ENCODE measurements around the gene CASTOR1. TPM values are rescaled to one million over a fixed set of nuclear protein-coding genes. Genes with fewer than 3 reads are reported as not detected.

Gene CASTOR1
- 3.8 TPM for total RNA-seq

GRCh38 chr22:30289141-30289979, at the start of gene CASTOR1:
Gene CASTOR1, minus strand, starts transcription at chr22:30289505. Its CDS starts 8 bp downstream, at chr22:30289497.

DNA sequence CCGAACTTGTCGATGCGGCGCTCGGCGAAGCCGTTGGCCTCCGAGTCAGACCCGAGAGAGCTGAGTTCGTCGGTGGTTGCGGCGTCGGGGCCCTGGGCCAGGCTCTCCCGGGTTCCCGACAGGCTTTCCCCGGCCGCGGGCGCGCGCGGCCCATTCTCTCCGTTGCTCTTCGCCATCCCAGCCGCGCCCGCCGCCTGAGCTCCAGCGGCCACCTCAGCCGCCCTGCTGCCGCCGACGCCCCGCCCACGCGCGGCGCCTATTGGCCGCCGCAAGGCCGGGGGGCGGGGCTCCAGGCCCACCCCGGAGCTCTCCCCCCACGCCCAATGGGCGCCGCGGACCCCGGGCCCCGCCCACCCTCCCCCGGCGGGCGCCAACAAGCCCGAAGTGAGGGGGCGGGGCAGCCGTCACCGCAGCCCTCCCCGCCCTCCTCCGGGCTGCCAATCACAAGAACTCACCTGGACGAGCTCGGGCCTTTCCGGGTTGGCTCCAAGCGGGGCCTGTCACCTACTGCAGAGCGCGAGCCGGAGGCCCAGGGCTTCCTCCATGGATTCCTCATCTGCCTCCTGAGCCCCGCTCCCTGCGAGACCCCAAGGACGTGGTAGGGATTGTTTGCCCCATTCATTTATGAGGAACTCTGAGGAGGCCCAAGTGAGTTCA, 37.5 kb upstream of the CASTOR1 start, which contains the start of gene TBC1D10A:
Gene TBC1D10A, minus strand, starts transcription at position 236 of the 657 bp plus-strand sequence. Its CDS starts 60 bp downstream, at position 176.

GRCh38 chr22:30266445-30267381, 22.6 kb downstream of the CASTOR1 start, which contains the start of gene OSM:
Gene OSM, minus strand, starts transcription at chr22:30266851. Its CDS starts 52 bp downstream, at chr22:30266799.

GRCh38 chr22:30245985-30246813, 43.1 kb downstream of the CASTOR1 start, which contains the start of gene LIF:
Gene LIF, minus strand, starts transcription at chr22:30246759. Its CDS starts 64 bp downstream, at chr22:30246695.

Other genes with a start within 250 kb of the CASTOR1 start
- gene HORMAD2, start 209.0 kb downstream of the CASTOR1 start, total RNA-seq = not detected
- gene LIF, start 42.7 kb downstream of the CASTOR1 start, total RNA-seq = under 0.01 TPM
- gene OSM, start 22.7 kb downstream of the CASTOR1 start, total RNA-seq = not detected
- gene TBC1D10A, start 37.4 kb upstream of the CASTOR1 start, total RNA-seq = 13.1 TPM
- 47.3 TPM for gene SF3A1, start 67.4 kb upstream of the CASTOR1 start, total RNA-seq
- 9.4 TPM for gene CCDC157, start 67.5 kb upstream of the CASTOR1 start, total RNA-seq
- gene RNF215, start 97.9 kb upstream of the CASTOR1 start, total RNA-seq = 28.5 TPM
- 14.1 TPM for gene SEC14L2, start 107.5 kb upstream of the CASTOR1 start, total RNA-seq
- 0.94 TPM for gene MTFP1, start 136.3 kb upstream of the CASTOR1 start, total RNA-seq
- not detected for gene SEC14L3, start 182.5 kb upstream of the CASTOR1 start, total RNA-seq
- gene SEC14L4, start 216.2 kb upstream of the CASTOR1 start, total RNA-seq = not detected